NCI-H1092 treated with DMSO at 0.1 percent for 48 hours (cell line): ENCODE measurements around the gene BRSK2.
A peak's percentile ranks its signal among the peaks of the same experiment; 100 is the strongest.
"Not testable (repeated sequence)": the region's sequence is repeated elsewhere in the genome, so short reads cannot be mapped to it uniquely, and the experiment has no call there.

Source experiments
- DNase-seq: peaks from one replicate; lab custom pipeline; 2025; lab: John Stamatoyannopoulos, UW

BRSK2 gene

DNA sequence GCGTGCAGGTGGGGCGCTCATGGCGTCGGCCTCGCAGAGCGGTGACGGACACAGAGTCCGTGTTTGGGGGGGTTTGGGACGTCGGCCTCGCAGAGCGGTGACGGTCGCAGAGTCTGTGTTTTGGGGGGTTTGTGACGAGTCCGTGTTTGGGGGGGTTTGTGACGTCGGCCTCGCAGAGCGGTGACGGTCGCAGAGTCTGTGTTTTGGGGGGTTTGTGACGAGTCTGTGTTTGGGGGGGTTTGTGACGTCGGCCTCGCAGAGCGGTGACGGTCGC, 20.1 kb downstream of the BRSK2 start:
- not testable (repeated sequence) for DNase-seq

- DNase-seq = peak; percentile 11
Measured at GRCh38 chr11:1410366-1411291, 20.9 kb downstream of the BRSK2 start.

- no peak for DNase-seq
Measured at GRCh38 chr11:1411301-1411700, 21.6 kb downstream of the BRSK2 start.

- not testable (repeated sequence) for DNase-seq
Measured at GRCh38 chr11:1411739-1412138, 22.0 kb downstream of the BRSK2 start.

GRCh38 chr11:1412377-1413095, 22.8 kb downstream of the BRSK2 start:
- DNase-seq = no peak

DNA sequence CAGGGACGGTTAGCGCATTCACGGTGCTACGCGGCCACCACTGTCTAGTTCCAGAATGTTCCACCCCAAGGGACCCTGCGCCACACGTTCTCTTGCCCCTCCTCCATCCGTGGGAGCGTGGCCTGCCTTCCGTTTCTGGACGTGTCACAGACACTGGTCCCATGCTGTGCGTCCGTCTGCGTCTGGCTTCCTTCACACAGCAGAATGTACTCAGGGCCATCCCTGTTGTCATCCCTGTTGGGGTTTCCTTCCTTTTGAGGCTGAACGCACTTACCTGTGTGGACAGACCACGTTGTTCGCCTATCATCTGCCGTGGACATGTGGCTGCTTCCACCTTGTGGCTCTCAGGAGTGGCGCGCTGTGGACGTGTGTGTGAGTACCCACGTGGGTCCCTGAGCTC, 24.9 kb downstream of the BRSK2 start:
- DNase-seq = no peak

- no peak for DNase-seq
Measured at GRCh38 chr11:1415631-1416030, 25.9 kb downstream of the BRSK2 start.

- DNase-seq = not testable (repeated sequence)
Measured at GRCh38 chr11:1418192-1418795, 28.6 kb downstream of the BRSK2 start.

DNA sequence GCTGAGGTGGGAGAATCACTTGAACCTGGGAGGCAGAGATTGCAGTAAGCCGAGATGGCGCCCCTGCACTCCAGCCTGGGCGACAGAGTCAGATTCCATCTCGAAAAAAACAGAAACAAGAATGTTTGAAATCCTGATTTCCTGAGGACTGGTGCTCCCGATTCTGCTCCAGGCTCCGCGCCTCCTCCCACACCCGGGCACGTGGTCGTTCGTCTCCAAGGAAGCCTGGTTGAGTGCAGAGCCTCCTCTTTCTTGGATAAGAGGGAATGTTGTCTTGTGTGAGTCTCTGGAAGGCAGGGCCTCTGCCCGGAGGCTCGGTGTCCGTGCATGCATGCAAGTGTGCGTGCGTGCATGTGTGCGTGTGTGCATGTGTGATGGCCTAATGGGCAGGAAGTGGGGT, 30.1 kb downstream of the BRSK2 start:
- DNase-seq = no peak

DNA sequence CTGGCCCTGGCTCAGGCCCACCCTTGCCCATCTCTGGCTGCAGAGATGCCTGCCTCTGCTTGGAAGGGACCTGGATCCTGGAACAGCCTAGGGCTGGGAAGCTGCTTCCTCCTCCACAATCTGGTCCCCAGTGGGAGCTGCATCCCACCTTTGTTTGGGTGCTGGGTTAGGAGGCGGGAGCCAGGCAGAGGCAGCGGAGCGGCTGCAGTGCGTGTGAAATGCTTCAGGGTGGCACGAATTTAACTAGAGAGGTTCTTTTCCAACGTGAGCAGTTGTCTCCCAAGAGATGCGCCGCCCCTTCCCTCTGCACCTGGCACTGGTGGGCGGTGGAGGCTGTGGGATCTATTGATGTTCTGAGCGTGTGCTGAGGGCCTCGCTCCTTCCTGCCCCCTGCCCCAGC, 31.6 kb downstream of the BRSK2 start:
- DNase-seq = no peak

DNA sequence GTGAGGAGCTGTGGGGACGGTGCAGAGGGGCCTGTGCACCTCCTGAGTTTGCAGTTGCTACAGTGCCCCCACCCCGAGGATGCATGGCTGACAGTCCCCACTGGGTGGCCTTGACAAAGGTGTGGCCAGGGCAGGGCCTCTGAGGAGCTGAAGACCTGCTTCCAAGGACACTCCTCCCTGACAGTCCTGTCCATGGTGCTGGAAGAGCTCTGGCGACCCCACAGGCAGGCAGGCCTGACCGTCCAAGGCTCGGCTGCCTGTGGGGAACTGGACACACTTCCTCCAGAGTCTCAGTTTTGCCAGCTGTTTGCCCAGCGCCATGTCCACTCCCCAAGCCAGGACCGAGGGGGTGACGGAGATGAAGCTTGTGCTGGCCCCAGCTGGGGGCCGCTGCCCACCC, 32.7 kb downstream of the BRSK2 start:
- DNase-seq = no peak

DNA sequence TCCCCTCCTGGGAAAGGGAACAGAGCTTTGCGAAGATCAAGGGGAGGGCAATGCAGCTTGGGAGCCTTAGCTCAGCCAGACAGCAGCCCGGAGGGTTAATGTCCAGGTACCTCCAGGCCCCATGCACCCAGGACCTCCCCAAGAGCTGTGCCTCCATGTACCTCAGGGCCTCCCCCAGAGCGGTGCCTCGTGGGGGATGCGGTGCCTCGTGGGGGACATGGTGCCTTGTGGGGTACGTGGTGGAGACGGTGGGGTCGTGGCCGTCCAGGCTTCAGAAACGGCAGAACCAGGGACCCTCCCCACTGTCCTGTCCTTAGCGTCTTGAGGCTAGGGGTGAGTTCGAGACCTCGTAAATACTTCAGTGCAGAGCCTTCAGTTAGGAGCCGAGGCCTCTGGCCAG, 33.2 kb downstream of the BRSK2 start:
- DNase-seq = no peak

GRCh38 chr11:1423406-1423805, 33.7 kb downstream of the BRSK2 start:
- DNase-seq = not testable (repeated sequence)

GRCh38 chr11:1425006-1425405, 35.3 kb downstream of the BRSK2 start:
- DNase-seq = no peak

GRCh38 chr11:1425439-1425838, 35.7 kb downstream of the BRSK2 start:
- no peak for DNase-seq

DNA sequence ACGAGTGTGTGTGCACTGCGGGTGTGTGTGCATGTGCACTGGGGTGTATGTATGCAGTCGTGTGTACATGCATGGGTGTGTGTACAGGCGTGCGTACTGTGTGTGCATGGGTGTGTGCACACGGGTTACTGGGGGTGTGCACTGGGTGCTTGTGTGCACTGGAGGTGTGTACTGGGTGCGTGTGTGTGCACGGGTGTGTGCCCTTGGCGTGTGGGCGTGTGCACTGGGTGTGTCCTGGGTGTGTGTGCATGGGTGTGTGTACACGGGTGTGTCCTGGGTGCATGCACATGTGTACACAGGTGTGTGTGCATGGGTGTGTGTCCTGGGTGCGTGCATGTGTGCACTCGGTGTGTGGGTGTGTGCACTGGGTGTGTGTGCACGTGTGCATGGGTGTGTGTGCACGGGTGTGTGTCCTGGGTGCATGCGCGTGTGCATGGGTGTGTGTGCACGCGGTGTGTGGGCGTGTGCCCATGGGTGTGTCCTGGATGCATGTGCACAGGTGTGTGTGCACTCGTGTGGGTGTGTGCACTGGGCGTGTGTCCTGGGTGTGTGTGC, 39.1 kb downstream of the BRSK2 start:
- DNase-seq = no peak

- DNase-seq = no peak
Measured at GRCh38 chr11:1433568-1433967, 43.8 kb downstream of the BRSK2 start.

GRCh38 chr11:1433977-1434640, 44.4 kb downstream of the BRSK2 start:
- no peak for DNase-seq

- not testable (repeated sequence) for DNase-seq
Measured at GRCh38 chr11:1435479-1435819, 45.7 kb downstream of the BRSK2 start.

- peak; percentile 4 for DNase-seq
Measured at GRCh38 chr11:1435820-1436467, 46.2 kb downstream of the BRSK2 start.

DNA sequence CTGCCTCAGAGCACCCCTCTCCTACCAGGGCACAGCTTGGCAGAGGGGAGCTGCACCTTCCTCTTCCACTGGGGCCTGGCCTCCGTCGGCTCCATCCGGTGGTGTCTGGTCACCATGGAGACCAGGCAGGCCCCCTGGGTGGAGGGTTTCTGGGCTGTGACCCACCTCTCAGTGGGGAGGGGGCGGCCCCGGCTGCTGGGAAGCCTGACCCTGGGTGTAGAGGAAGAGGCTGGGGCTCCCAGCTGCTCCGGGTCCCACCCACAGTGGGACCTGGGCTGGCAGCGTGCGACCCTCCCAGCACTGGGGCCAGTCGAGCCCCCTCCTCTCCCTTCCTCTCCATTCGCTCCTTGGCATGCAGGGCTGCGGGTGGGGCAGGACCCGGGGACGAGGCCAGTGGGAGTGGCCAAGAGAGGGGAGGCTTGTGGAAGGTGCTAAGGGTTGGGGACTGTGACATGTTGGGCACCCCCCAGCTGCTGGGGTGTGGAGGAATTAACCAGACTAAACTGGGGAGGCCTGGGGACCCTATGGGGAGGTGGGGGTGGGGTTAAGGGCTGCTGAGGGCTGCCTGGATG, 46.8 kb downstream of the BRSK2 start:
- no peak for DNase-seq
